HG02852 (cell line): ENCODE data around the gene RAPSN.

Experiments
- ATAC-seq: cut with Tn5 transposase; IDR thresholded peaks from one replicate; pipeline ENCODE4 v1.9.1; 2021; ENCODE audit warnings: mild to moderate bottlenecking, moderate library complexity; ENCODE audit not compliant: unreplicated experiment

RAPSN gene

DNA sequence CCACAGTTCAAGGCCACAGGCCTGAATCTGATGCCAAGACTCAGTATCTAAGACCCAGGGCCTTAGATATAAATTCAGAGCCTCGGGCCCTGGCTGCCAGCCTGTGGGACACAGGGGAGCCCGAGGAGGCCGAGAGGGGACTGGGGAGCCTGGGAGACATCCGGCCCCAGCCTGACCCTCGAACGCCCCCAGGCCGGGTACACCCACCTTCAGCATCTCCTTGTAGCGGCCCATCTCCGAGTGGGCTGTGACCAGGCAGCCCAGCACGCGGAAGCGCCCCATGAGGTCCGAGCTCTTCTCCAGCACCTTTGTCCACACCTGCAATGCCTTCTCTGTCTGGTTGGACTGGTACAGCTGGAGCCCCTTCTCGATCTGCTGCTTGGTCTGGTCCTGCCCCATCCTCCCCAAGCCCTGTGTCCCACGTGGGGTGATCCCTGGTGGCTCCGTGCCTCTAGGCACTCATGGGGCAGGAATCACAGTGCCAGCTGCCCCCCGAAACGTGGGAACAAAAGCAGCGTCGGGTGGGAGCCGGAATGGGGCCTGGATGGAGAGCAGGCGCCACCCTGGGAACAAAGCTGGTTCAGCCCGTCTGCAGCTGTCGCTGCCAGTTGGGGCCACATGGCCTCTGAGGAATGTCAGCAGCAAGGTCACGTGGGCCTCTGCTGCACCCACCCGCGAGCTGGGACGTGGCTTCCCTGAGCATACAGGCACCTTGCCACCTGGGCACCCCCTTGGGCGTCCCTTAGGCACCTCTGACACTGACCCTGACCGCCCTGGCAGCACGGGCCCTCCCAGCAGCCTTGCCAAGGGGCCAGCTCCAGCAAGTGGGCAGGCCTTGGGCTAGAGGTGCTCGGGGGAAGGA is at the start of gene RAPSN:
TSS of gene RAPSN (minus strand) at position 571 of the 862 bp plus-strand sequence. CDS start at position 399, 172 bp downstream.
- ATAC-seq, result no peak

DNA sequence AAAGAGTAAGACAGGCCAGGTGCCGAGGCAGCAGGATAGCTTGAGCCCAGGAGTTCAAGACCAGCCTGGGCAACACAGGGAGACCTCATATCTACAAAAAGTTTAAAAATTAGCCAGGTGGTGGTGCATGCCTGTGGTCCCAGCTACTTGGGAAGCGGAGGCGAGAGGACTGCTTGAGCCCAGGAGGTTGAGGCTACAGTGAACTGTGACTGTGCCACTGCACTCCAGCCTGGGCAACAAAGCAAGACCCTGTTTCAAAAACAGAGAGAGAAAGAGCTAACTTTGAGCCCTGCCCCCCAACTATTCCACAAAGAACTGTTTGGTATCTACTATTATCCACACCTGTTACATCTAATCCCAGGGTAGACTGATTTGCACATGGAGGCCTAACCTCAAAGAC is 49.2 kb upstream of the RAPSN start:
- ATAC-seq, result no peak

DNA sequence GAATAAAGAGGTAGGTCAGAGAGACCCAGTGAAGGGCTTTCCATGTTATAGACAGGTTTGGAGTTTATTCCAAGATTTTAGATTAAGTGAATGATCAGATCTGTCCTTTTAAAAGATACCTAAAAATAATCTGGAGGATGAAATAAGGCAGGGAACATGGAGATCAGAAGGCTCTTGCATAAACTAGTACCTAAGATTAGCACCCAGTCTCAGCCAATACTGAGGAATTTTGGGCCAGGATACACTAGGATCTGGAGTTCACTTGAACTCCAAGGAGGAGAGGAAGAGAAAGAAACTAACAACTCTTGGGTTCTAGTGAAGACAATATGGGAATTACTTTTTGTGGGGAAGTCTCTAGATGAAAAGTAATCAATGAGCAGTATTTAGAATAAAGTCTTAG is 47.9 kb upstream of the RAPSN start:
- ATAC-seq, result no peak

DNA sequence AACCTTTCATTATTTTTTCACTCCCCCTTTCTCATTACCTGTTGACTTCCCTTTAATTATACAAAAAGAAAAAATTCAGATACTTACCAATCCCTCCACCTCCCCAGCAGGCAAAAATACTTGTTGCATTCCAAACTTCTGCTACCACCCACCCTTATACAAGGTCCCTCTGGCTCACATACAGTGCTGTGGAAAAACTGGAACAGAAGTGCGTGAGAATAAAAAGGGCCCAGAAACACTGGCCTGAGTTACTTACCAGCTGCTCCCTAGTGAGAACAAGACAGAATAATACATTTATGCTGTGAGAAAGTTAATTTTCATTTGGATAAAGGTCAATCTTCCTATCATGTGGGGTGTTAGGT is 46.9 kb upstream of the RAPSN start:
- no peak for ATAC-seq

DNA sequence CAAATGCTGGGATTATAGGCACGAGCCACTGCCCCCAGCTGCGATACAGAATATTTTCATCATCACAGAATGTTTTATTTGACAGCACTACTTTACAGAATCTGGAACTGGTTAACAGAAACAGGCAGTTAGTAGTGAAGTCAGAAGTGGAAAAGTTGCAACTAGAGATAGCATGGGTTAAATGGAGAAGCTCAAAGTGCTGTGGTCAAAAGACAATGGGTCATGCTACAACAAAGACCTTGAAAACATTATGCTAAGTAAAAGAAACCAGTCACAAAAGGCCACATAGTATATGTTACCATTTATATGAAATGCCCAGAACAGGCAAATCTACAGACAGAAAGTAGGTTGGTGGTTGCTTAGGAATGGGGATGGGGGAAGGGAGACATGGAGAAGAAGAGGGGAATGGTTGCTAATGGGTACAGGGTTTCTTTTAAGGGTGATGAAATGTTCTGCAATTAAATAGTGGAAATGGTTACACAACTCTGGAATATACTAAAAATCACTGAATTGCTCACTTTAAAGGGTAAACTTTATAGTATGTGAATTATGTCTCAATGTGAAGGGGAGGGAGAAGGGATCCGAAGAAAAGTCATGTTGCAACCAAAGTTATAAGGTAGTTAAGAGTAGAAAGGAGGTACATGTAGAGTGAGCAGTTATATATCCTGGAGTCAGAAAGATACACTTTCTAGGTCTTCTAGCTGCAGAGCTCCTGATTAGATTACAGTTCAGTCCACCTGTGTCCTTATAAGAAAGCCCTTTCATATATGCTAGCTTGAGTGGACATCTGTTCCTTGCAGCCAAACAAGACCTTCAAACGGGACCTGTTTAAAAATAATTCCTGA is 46.3 kb upstream of the RAPSN start:
- ATAC-seq, result no peak

DNA sequence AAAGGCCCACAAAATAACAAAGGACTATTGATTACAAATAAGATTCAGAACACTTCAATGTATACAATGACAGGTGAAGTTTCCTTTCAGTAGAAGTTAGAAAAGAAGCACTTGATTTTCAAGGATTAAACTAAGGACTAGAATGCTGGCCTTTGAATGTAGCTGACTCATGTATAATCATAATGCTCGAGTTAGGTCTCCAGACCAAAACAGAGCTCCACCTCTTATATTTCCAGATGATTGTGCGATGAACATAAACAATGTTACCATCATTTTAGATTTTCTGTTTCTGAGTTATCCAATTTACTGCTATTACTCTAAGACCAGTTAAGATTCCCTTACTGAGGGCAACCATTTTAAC is 40.4 kb upstream of the RAPSN start:
- no peak for ATAC-seq

DNA sequence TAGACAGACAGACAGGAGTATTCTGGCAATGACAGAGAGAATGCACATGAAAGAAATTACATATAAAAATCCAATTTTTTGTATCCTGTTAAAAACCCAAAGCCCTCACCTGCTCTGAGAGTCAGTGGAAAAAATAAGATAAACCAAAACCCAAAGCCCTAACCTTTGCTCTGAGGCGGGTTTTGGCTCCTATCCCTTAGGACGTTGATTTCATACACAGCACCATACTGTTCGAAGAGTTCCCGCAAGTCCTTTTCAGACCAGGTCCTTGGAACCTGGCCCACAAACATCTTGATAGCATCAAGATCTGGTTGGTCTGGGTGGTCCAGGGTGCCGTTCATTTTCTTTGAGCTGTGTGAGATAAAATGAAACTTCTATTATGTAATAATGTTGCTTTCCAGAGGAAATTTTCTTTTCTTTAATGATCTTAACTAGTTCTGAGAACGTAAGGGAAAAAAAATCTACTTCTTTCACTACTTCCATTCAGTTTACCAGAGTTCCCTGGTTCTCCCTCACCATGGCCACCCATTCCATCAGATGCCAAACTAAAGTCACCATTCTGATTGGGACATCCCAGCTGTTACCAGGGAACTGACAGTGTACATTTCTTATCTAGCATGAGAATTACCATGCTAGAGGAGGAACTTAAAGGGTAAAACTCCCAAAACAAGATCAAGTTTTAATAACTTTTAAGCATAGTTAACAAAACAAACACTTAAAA is 39.9 kb upstream of the RAPSN start:
- no peak for ATAC-seq

DNA sequence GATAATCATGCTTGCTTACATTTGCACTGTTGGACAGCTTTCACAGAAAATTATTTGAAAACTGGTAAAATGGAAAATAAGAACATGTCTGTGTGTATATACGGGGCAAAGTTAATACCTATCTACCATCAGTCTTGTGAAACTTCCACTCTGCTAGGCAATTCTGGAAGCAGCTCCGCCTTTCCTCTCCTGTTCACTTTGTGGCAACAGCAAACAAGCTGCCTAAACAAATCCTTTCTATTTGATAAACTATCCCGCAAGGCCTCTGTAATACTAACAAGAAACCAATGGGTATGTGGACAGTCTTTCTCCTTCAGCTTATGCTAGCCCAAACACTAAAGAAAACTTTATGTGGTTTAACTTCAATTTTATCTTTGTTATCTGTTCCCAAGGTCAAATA is 39.2 kb upstream of the RAPSN start:
- no peak for ATAC-seq

DNA sequence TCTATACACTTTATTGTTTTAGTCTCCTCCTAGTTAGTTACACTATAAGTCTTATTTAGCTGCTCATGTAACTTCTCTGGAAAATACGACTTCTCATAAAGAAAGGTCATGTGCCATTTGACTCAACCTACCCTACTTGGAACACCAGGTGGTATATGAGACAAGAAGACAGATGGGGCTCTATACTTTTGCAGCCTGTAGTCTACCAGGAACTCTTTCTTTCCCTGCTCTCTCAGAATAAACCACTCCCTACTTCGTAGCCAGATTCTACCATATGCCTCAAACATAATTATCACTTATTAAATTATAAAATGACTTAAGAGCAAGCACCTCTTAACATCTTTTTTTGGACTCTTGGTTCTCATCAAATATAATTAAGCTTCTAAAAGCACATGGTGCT is 38.5 kb upstream of the RAPSN start:
- no peak for ATAC-seq

DNA sequence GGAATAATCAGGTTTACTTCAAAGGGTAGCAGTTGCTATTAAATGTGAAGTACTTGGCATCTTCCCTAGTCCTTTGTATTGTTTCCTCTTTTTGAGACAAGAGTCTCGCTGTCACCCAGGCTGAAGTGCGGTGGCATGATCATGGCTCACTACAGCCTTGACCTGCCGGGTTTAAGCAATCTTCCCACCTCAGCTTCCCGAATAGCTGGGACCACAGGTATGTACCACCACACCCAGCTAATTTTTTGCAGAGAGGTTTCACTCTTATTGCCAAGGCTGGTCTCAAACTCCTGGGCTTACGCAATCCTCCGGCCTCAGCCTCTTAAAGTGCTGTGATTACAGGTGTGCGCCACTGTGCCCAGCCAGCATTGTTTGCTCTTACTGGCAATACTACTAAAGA is 36.2 kb upstream of the RAPSN start:
- no peak for ATAC-seq

DNA sequence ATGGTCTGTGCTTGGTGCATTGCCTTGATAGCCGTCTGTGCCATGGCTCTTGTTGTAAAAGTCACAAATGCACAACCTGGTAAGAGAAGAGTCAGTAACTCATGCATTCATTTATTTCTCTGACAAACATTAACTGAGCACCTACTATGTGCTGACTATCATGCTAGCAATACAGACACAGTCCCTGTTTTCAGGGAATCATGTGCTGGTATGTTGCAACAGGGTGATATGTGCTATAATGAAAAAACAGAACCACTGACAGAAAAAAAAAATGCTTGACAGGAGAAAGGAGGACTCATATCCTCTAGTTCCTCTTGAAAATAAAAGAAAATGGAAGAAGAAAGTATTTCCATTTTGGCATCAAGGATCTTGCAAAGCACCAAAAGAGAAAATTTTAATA is 34.5 kb upstream of the RAPSN start:
- ATAC-seq, result no peak

DNA sequence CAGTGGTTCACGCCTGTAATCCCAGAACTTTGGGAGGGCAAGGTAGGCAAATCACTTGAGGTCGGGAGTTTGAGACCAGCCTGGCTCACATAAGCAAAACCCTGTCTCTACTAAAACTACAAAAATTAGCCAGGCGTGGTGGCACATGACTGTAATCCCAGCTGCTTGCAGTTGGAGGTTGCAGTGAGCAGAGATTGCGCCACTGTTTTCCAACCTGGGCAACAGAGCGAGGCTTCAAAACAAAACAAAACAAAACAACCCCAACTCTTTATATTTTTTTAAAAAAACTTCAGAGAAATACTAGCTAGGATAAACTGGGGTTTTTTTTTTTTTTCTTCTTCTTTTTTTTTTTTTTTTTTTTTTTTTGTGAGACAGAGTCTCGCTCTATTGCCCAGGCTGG is 31.8 kb upstream of the RAPSN start:
- no peak for ATAC-seq

DNA sequence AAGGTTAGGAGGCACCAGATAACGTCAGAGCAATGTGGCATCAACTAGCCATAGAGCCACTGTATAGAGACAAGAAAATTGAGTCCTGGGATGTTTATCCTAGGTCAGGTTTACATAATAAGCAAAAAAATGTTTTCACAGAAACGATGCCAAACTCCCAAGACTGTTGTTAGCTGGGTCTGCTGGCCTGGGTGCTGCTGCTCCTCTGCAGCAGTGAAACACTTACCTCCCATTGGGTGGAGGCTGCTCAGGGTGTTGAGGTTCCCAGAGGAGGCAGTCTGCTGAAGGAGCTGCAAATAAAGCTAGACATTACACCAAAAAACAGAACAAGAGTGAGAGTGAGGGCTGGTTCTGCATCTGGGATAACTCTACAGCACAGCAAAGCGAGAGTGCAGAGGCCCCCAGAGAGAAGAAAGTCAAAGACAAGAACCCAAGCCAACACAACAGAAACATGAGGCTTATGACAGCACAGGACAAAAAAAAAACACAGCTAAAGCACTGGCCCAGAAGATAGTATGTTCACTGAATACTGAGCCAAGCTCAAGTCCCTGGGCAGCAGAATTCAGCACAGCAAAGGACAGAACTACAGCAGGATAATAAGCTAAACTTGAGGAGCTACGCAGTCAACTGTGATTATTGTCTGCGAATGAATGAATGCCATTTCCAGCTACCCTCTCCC is 29.9 kb upstream of the RAPSN start:
- no peak for ATAC-seq

DNA sequence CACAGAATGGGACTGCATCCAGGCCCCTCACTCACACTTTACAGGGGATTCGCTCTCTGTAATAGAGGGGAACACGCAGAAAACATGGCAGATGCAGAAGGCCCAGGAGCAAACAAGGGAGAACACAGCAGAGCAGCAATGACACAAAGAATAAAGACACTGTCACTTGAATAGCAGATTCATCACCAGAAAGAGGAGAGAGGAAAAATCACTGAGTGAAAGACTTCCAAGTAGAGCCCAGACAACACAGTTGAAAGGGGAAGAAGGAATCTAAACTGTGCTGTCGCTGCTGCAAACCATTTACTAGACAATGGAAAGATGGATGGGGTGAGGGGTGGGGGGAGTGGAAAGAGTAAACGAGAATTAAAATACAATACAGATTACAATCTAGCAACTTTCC is 28.8 kb upstream of the RAPSN start:
- ATAC-seq, result no peak

DNA sequence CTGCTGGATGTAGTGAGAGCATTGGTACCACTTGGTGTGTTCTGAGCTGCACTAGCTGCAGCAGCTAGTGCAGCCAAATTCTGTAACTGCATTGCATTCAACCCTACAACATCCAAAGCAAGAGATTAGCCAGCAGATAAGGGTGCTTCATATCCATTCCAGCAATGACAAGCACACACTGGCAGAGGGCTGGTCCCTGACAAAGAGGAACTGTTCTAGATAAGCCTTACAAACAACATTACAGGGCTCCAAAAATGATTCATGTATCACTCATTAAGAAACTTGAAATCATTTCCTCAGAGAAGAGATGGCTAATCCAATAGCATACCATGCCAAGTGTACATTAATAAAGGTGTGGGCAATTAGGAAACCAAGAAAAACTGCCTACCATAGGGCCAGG is 28.4 kb upstream of the RAPSN start:
- no peak for ATAC-seq

DNA sequence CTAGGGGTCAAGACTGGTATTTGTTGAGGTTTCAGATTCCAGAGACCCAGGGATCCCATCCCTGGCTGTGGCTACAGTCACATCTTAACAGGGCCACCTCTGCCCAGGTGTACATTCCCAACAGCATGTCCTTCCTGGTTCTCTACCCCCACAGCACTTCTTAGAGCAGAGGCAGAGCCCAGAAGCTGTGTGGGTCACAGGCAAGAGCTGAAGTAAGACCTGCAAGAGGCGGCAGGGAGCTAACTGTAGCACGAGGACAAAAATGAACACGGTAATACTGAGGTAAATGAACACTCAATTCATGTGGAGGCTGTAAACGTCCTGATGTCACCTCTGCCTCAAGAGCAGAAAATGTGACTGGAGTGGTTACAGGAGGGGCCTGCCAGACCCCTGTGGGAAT is 21.7 kb upstream of the RAPSN start:
- no peak for ATAC-seq

DNA sequence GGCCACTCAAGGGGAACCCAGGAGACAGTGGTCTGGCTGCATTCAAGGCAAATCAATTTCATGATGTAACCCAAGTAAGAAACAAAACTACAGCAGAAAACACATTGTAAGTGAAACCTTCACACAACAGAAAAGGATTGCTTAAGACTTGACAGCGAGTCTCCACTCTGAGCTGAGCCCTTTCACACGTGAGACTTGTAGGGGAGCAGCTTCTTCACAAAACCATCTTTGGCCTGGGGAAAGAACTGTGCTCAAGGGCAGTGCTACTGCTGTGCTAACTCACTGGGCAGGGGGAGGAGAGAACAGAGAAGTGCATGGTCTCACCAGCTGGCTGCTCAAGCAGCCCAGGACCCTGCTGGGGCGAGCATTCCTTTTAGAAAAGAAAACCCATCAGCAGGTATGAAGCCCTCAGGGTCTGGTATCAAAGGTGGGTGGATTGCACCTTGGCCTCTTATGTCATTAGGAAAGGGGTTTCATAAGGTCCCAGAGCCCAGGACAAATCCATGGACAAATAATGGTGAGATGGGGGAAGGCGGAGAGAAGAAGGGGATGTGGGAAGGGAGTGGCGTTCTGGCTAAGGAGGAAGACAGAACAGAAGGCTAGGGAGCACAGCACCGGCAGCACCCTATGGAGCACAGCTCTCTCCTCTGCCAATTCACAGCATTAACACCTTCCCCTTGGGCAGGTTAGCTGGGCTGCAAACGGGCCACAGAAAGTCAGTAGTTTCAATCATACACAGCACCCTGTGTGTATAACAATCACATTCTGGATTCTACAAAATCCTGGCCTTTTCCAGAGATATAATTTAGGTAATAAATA is 20.6 kb upstream of the RAPSN start:
- no peak for ATAC-seq

DNA sequence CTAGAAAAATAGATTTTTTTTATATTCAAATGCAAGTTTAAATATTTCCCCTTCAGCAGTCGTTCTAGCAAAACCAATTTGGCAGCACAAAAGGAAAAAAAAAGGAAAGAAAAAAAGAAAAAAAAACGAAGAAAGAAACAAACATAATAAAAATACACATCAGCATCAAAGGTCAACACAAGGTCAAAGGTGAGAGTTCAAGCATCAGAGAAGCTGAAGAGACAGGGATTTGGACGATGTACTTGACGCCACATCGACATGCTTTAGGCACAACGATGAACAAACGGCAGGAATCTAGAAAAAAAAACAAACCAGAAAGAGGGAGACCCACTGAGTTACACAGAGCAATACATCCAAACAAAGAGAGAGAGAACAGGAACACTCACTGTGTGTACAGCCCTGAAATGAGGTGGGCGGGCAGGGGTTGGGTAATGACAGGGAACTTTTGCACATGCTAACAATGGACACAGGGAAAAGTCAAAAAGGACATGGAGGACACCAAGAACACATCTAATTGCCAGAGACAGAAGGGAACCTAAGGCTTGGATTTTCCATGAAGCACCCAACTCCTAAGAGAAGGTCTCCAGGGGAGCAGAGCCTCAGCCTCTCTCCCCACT is 19.8 kb upstream of the RAPSN start:
- ATAC-seq, result no peak

DNA sequence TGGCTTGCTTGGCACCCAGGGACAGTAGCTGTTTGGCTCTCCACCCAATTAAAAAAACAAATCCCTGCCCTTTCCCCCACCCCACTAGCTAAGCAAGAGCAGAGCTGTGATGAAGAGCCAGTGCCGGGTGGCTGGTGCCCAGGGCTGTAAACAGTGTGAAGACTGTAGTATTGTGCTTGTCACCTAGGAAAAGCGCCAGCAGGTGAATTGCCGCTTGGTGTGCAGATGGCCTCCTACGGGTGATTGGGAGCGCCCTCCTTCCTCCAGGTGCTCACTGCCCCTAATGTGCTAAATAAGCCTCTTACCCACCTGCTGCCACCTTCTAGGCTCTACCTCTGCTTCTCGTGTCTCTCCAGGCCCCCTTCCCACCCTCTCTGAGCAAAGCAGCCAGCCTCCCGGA is 18.4 kb upstream of the RAPSN start:
- no peak for ATAC-seq
